Esophagus (tissue), 2 donors: ENCODE results near the gene DIAPH2. TPM values are rescaled to one million over a fixed set of nuclear protein-coding genes. Genes with fewer than 3 reads are reported as not detected.

ENCODE experiments used
- H3K27ac ChIP-seq, 2 donors: one replicate each; pipeline ENCODE4 v1.5.1; 2013; ENCODE audit warnings: low read depth in 2 of 2, mild to moderate bottlenecking in 2 of 2, inconsistent platforms in 1 of 2, low read length in 1 of 2, moderate library complexity in 1 of 2
- H3K27me3 ChIP-seq, 2 donors: one replicate each; pipeline ENCODE4 v1.6.1; 2013; ENCODE audit warnings: low read length in 2 of 2, control low read depth in 1 of 2, mild to moderate bottlenecking in 1 of 2; ENCODE audit not compliant: insufficient read depth in 2 of 2, control insufficient read depth in 1 of 2
- H3K36me3 ChIP-seq, 2 donors: one replicate each; pipeline ENCODE4 v1.6.1; 2013; ENCODE audit warnings: low read length in 1 of 2; ENCODE audit not compliant: control insufficient read depth in 2 of 2, insufficient read depth in 2 of 2
- H3K4me1 ChIP-seq, 2 donors: one replicate each; pipeline ENCODE4 v1.6.1; 2013; ENCODE audit warnings: low read length in 1 of 2; ENCODE audit not compliant: control insufficient read depth in 2 of 2, insufficient read depth in 2 of 2
- H3K4me3 ChIP-seq, 2 donors: one replicate each; pipeline ENCODE4 v1.5.1; 2013; ENCODE audit warnings: low read length in 2 of 2, mild to moderate bottlenecking in 2 of 2, low read depth in 1 of 2, moderate library complexity in 1 of 2
- H3K9me3 ChIP-seq, 2 donors: one replicate each; pipeline ENCODE4 v1.6.1; 2013; ENCODE audit warnings: mild to moderate bottlenecking in 2 of 2, low read depth in 1 of 2, low read length in 1 of 2, moderate library complexity in 1 of 2; ENCODE audit not compliant: control insufficient read depth in 2 of 2, insufficient read depth in 1 of 2
- WGBS, 2 donors: extraction: QIAGEN DNeasy Blood & Tissue Kit; methylation state at CpG; one replicate each; pipeline ENCODE4 v1.1.7; 2013; 5-methylcytosine and 5-hydroxymethylcytosine counted together
- polyA plus RNA-seq, 2 donors: library from polyadenylated mRNA; stranded (reverse); fragments of 200-250 nt; gene quantifications; one replicate each; pipeline ENCODE4 v1.2.3, GENCODE V29; 2013
- donor health status: healthy with polysubstance abuse.
- donor health status: Bipolar disorder and iron deficiency.

Gene DIAPH2
- polyA plus RNA-seq, 2 donors, result 3.6 to 4.5 TPM

DNA sequence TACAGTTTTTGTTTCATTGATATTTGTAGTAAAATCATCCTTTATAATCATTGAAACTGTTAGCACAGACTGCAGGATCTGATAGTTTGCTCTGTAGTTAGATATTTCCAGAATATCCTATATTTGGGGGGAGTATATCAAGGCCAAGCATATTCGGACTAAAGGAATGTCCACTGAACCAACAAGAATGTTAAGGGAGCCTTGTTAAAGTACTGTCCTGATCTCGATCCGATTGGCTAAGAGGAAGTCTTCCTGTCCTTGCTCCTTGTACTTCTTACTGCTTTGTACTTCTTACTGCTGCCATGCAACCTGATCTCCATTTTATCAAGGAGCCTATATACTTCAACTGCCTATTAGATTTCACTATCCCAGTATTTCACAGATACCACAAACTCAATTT lies 648.3 kb downstream of the DIAPH2 start:
- no peak overlapping the region for H3K4me3 ChIP-seq
- no peaks in the 10 kb centered on the region for H3K9me3 ChIP-seq
- H3K4me1 ChIP-seq, result no peaks in the 10 kb centered on the region
- no peaks in the 10 kb centered on the region for H3K36me3 ChIP-seq
- H3K27me3 ChIP-seq, result no peaks in the 10 kb centered on the region
- H3K27ac ChIP-seq, result no peak overlapping the region
- 82 to 92% methylated on average over 3 of the region's 3 CpGs for whole genome bisulfite sequencing, 2 donors

DNA sequence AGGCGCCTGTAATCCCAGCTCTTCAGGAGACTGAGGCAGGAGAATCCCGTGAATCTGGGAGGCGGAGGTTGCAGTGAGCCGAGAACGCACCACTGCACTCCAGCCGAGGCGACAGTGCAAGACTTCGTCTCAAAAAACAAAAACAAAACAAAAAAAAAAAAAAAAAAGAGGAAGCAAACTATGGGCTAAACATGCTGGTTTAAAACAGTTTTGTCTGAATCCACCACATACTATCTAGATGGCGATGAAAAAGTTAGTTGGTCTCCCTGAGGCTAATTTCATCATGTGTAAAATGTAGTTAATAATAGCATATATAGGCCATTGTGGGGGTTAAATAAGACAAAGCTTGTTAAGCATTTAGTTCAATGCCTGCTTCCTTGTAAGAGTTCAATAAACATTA lies 650.2 kb downstream of the DIAPH2 start:
- Histone ChIP-seq H3K4me1 (no peaks in the 10 kb centered on the region), H3K27ac (no peak overlapping the region), H3K4me3 (no peak overlapping the region), H3K9me3 (no peaks in the 10 kb centered on the region), H3K36me3 (no peaks in the 10 kb centered on the region), H3K27me3 (no peaks in the 10 kb centered on the region)
- 91 to 95% methylated on average over 9 of the region's 9 CpGs for WGBS, 2 donors

DNA sequence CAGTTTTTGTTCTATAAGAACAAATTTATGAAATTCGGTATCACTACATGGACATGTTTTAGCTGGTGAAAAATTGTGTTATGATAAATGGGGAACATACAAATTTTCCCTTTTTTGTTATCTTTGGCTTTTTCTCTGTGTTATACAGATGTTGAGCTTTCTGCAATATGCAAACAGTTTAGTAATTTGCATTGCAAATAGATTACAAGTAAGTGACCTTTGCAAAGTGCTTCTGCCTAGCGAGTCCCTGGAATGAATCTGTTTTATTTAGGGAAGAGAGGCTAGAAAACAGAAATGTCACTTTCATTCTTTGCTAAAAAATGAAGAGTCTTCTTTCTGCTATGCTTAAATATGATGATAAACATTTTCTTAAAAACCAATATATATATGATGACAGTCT lies 660.1 kb downstream of the DIAPH2 start:
- Histone ChIP-seq H3K4me1 (no peaks in the 10 kb centered on the region), H3K27ac (no peak overlapping the region), H3K4me3 (no peak overlapping the region), H3K9me3 (no peaks in the 10 kb centered on the region), H3K27me3 (no peaks in the 10 kb centered on the region), H3K36me3 (no peaks in the 10 kb centered on the region)
- WGBS, 2 donors, result 41 to 83% methylated on average over 2 of the region's 2 CpGs

DNA sequence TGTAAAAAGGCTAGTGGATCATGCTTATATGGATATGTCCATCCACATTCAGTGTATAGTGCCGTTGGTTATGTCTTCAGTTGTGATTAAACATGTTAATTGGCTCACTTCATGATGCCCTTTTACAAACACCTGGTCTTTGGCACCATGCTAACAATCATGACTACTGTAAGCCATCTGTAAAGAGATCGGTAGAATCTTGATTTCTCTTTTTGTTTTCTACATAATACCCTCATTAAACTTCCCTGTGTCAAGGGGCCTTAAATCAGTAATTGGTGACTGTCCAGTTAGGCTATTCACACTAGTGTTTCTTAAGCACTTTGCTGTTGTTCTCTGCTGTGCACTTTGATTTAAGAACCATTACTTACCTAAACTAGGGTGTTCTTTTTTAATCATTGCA lies 674.3 kb downstream of the DIAPH2 start:
- Histone ChIP-seq H3K36me3 (no peaks in the 10 kb centered on the region), H3K27me3 (peaks cover 0 to 3% of the 10 kb centered on the region in 2 donors), H3K4me1 (no peaks in the 10 kb centered on the region), H3K27ac (no peak overlapping the region), H3K4me3 (no peak overlapping the region), H3K9me3 (no peaks in the 10 kb centered on the region)
- WGBS, 2 donors, result 70 to 81% methylated on average over 2 of the region's 2 CpGs

DNA sequence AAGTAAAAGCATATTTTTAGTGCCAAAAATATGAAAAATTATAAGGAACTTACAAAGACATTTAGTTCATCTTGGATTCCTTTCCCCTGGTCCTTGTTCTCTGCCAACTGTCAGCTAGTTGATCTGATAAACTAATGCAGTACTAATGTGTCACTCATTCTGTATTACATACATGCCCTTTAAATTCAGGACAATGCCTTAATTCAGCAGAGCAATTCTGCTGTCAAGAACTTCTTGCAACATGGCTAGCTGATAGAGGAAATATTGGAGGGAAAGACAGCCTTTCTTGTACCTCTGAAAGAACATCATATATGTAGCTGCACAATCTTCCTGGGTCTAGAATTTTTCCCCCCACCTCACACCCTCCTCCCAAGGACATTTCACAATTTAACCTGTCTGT lies 679.2 kb downstream of the DIAPH2 start:
- H3K9me3 ChIP-seq, result no peaks in the 10 kb centered on the region
- H3K27ac ChIP-seq, result no peak overlapping the region
- no peak overlapping the region for H3K4me3 ChIP-seq
- H3K36me3 ChIP-seq, result no peaks in the 10 kb centered on the region
- H3K4me1 ChIP-seq, result no peaks in the 10 kb centered on the region
- no peaks in the 10 kb centered on the region for H3K27me3 ChIP-seq

DNA sequence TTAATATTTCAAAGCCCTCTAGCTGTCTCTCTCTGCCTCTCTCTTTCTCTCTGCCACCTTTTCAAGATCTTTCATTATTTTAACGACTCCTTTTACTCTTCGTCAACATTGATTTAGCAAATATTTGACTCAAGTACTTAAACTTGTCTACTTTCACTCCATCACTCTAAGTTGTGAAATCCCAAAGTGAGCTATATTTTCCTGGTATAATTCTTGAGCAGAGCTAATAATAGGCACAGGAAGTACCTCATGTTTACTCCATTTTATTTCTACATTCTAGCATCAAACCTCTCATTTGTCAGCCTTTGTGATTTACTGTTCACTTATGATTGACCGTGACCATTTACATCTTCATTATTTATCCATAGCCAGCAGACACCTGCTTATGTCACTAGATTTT lies 681.6 kb downstream of the DIAPH2 start:
- no peaks in the 10 kb centered on the region for H3K4me1 ChIP-seq
- WGBS, 2 donors, result 77 to 86% methylated on average over 3 of the region's 3 CpGs
- no peaks in the 10 kb centered on the region for H3K36me3 ChIP-seq
- H3K27ac ChIP-seq, result no peak overlapping the region
- H3K27me3 ChIP-seq, result no peaks in the 10 kb centered on the region
- no peak overlapping the region for H3K4me3 ChIP-seq
- no peaks in the 10 kb centered on the region for H3K9me3 ChIP-seq

DNA sequence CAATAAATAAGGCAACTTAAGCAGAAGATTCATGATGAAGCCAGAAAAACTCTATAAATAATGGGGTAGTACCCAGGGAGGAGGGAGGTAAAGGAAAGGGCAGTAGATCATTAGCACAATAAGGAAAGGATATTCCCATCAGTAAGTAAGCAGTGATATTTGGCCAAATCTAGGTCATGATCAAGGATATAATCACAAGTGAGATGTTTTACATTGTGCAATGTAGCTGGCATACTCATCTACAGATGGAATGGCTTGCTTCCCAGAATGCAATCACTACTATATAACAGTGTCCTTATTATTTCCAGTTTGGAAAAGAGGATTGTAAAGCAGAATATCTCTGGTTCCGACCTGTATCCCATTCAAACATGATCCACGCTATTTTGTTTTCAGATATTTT lies 682.5 kb downstream of the DIAPH2 start:
- Histone ChIP-seq H3K4me1 (no peaks in the 10 kb centered on the region), H3K36me3 (no peaks in the 10 kb centered on the region), H3K9me3 (no peaks in the 10 kb centered on the region), H3K4me3 (no peak overlapping the region), H3K27me3 (no peaks in the 10 kb centered on the region), H3K27ac (no peak overlapping the region)
- 84 to 91% methylated on average over 2 of the region's 2 CpGs for WGBS, 2 donors

DNA sequence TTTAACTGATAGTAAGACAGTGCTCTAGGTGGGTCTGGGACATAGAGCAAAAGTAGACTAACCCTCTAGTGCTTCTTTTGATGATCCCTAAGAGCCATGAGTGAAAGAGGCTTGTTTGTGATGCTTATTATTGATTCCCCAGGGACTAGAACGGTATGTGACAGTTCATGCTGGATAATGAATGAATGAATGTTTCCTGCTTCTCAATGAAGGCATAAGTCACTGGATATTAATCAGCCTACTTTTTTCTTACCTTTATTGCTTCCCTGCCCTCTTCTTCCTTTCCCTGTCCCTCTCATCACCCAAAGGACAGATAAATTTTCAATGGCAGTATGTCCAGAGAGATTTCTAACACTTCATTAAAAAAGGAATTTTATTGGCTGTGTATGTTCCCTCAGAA lies 685.3 kb downstream of the DIAPH2 start:
- Histone ChIP-seq H3K9me3 (no peaks in the 10 kb centered on the region), H3K36me3 (no peaks in the 10 kb centered on the region), H3K27ac (no peak overlapping the region), H3K27me3 (no peaks in the 10 kb centered on the region), H3K4me3 (no peak overlapping the region), H3K4me1 (no peaks in the 10 kb centered on the region)
- WGBS, 2 donors, result 70 to 76% methylated on average over 1 of the region's 1 CpG

DNA sequence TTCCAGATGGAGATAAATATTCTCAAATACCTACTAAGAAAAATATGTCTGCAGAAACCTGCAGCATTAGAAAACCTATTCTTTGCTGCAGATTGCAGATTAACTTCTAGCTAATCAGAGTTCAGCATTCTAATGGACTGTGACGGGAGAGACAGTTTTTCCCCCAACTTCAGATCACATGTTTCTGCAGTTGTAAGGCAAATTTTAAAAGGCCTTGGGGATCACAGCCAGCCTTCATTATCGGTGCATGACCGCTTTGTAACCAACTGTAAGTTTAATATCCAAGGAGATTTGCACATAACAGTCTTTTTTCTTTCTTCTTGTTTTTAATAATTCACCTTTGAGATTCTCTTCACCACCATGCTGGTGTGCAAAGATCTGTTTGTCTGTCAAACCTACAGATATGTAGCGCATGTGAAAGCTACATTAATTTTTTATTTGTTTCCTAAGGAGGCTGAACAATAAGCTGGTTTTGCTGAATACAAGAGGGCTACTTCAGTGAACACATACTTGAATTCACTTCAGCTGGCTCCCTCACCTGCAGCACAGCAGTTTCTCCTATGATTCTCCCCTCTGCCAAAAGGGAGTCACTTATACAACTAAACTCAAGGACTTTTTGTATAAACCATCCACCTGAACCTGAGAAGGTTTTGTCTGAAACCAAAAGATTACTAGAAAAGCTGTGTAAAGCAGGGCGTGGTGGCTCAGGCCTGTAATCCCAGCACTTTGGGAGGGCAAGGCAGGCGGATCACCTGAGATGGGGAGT lies 687.5 kb downstream of the DIAPH2 start:
- Histone ChIP-seq H3K9me3 (no peaks in the 10 kb centered on the region), H3K27me3 (no peaks in the 10 kb centered on the region), H3K4me3 (no peak overlapping the region), H3K27ac (no peak overlapping the region), H3K36me3 (no peaks in the 10 kb centered on the region), H3K4me1 (no peaks in the 10 kb centered on the region)
- 88 to 96% methylated on average over 6 of the region's 6 CpGs for WGBS, 2 donors

DNA sequence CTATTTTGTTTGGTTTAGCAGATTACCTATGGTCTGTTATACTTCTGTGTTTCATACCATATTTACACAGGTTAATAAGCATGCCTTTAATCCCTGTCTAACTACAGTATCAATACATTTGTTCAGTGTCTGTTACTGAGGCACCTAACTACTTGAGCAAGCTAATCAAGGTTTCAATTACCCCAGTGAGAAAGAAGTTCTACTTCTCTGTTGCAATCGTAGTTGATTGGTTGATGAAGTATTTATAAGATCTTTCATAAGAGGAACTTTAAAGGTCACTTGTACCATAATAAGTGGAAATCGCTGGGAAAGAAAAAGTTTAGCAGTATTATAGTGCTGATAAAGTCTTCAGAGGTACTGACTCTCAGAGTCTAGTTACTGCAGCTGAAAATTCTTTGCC lies 689.6 kb downstream of the DIAPH2 start:
- Histone ChIP-seq H3K4me1 (no peaks in the 10 kb centered on the region), H3K27me3 (no peaks in the 10 kb centered on the region), H3K4me3 (no peak overlapping the region), H3K36me3 (no peaks in the 10 kb centered on the region), H3K9me3 (no peaks in the 10 kb centered on the region), H3K27ac (no peak overlapping the region)
- 74 to 90% methylated on average over 2 of the region's 2 CpGs for WGBS, 2 donors
